Kidney capillary endothelial cell (primary cell): ENCODE data around the gene VAMP3.

Source experiments
- DNase-seq: peaks from one replicate; pipeline ENCODE4 v3.0.0-alpha.2; 2018; ENCODE audit warnings: low spot score

Gene VAMP3, protein sequence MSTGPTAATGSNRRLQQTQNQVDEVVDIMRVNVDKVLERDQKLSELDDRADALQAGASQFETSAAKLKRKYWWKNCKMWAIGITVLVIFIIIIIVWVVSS

DNA sequence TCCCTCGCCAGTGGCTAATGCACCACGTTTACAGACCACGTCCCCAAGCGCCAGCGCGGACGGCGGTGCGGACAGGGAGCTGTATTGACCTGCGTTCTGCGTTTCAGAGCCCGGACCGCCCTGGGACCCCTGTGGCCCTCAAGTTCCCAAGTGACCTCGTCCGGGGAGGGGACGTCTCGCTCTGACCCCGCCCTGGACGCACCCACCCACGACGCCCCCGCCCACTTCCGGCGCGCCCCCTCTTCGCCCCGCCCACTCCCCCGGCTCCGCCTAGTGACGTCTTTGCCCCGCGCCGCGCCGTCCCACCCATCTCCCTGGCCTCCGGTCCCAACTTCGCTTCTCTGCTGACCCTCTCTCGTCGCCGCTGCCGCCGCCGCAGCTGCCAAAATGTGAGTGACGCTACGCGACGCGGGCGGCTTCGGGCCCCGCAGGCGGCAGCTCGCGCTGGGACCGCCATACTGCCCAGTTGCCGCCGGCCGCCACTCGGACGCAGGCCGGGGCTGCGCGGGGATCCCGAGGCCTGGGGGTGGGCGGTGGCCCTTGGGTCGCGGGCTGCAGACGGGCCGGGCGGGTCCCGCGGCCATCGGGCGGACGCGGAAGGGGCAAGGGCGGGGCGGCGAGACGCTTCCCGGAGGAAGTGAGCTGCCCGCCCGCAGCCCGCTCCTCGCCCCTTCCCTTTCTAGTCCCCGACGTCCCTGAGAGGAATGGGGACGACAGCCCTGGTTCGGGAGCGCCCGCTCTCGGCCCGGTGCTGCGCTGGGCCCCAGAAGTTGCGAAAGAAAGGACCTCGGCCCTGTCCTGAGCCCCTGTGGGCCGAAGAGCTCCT is at the start of gene VAMP3:
TSS of gene VAMP3 (plus strand) at position 300 of the 826 bp plus-strand sequence. CDS start at position 388, 88 bp downstream.
- DNase-seq, result peak; percentile 62

DNA sequence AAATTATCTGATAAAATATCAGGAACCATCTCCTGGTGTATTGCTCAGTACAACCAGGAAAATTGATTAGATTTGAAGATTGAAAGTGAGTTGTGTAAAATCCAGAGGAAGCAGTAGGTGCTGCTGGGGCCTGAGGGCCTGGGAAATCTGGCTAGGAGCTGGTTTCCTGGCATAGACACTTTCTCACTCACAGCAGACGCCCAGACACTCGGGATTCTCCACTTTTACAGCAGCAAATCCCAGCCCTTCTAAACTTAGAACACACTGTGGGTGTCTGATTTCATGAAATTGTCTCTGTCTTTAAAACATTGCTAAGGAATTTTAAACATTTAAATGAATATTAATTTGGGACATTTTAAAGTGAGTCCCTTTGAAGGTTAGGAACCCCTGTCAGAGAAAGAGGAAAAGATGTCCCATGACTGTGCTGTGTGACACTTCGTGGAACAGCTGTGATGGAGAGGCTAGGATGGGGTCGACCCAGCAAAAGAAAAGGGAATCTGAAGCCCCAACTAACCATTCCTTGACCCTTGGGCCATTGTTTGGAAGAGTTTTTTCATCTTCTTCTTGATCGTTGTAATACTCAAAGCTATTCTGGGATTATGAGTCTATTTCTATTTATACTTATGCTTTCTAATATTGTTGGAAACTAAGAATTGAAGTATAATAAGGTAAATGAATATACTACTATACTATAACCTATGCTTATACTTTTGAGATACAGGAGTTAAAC is 49.0 kb upstream of the VAMP3 start:
- DNase-seq, result no peak

DNA sequence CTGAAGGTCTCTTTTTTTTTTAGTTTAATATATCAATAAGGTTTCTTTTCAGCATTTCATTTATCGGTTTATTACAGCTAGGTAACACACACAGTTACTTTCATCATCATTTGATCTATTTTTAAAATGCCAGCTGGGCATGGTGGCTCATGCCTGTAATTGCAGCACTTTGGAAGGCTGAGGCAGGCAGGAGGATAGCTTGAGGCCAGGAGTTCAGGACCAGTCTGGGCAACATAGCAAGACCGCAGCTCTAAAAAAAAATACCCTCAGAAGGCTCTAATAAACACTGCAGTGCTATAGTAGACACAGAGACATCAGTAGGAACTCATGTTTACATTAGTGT is 48.5 kb upstream of the VAMP3 start:
- DNase-seq, result no peak

DNA sequence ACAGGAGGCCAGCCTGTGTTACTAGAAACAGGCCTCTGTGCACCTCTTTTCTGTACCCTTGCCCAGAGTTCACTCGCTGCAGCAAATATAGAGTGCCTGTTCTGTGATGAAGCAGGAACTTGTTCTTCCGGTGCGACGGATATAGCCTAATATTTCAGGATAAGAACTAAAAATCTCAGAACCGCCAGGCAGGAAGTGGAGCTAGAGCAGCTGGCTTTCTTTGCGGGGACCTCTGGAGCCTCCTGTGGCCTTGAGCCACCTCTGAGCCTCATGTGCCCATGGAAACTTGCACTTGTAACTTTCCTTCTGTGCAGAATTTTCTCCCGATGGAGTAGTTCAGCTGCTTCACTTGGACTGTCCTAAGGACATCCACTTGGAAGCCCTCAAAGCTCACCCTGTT is 44.5 kb upstream of the VAMP3 start:
- DNase-seq, result peak; percentile 72

DNA sequence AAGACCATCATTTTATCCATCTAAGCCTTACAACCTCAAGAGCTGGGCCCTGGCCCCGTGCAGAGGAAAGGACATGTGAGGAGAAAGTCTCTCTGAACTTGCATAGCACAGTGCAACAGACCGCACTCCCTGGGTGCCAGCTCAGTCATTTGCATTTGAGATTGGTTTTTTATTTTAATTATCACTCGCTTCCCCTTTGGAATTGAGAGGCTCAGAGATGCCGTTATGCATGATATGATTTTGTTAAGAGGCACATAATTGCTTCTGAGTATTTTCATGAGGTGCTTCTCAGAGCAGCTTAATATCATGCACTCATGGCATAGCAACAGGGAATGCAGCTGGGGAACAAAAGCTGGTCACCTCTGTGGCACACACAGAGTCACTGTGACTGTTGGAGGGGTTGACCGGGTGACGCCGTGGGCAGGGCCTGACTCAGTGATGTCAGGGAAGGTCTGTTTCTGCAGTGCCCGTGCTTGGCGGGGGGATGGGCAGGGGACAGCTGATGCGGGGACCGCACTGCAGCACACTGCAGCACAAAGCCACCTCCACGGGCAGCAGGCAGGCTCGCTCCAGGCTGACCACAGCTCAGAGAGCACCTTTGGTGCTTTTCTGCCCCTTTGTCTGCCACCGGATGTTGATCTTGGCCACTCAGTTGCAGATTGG is 43.2 kb upstream of the VAMP3 start:
- no peak for DNase-seq

DNA sequence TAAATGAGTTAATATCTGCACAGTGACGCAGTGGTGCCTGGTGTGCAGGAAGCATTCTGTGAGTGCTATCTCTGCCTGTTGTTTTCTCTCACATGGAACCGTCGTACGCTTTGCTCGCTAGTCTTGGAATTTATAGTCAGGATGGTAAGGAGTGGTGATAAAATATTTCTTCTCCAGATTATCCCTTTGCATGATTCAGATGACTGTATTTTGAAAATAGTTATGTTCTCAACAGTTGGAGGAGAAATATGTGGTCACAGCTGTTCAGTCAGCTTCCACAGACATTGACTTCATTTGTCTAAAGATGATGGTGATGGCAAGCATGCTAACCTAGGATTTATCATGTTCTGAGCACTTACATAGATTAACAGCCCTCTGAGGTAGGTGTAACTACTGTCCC is 41.3 kb upstream of the VAMP3 start:
- DNase-seq, result no peak

DNA sequence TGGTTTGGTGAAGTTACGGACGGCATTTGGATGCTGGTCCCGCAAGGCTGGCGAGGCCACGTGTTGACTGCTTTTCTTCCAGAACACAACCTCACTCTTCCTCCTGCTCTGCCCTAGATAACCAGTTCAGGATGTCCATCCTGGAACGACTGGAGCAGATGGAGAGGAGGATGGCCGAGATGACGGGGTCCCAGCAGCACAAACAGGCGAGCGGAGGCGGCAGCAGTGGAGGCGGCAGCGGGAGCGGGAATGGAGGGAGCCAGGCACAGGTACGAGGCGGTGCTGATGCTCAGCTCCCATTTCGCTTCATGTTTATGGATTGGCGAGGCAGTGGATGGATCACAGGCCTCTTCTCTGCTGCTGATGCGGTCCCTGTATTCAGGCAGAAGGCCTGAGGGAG is 38.8 kb upstream of the VAMP3 start:
- DNase-seq, result no peak

DNA sequence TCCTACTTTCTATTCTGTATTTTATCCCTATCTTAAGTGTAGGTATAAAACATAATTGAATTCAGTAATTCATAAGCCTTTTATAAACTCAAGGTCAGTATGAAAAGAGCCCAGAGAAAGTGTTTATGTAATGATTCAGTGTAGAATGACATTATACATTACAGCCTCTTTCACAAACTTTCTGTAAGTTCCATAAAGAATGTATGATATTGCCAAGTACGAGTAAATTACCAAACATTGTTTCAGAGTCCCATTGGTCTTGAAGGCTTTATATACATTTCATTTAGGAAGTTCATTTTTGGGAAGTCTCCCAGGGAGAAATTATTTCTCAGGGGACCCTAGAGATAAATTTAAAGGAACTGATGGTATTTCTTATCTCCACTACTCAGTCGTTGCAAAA is 37.8 kb upstream of the VAMP3 start:
- no peak for DNase-seq

DNA sequence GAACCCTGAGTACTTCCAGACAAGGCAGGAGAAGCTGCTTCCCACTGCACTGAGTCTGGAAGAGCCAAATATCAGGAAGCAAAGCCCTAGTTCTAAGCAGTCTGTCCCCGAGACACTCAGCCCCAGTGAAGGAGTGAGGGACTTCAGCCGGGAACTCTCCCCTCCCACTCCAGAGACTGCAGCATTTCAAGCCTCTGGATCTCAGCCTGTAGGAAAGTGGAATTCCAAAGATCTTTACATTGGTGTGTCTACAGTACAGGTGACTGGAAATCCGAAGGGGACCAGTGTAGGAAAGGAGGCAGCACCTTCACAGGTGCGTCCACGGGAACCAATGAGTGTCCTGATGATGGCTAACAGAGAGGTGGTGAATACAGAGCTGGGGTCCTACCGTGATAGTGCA is 33.1 kb upstream of the VAMP3 start:
- no peak for DNase-seq

DNA sequence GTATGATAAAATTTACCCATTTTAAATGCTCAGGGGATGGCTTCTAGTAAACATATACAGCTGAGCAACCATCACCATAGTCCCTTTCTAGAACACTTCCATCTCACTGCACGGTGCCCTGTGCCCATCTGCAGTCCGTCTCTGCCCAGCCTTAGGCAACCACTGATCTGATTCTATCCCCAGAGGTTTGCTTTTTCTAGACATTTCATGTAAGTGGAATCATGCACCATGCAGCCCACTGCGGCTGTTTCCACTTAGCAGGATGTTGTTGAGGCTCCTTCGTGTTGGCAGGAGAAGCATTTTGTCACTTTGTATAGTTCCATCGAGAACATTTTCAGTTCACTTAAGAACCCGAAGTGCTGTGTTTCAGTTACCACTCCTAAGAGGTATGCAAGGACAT is 27.8 kb upstream of the VAMP3 start:
- no peak for DNase-seq

DNA sequence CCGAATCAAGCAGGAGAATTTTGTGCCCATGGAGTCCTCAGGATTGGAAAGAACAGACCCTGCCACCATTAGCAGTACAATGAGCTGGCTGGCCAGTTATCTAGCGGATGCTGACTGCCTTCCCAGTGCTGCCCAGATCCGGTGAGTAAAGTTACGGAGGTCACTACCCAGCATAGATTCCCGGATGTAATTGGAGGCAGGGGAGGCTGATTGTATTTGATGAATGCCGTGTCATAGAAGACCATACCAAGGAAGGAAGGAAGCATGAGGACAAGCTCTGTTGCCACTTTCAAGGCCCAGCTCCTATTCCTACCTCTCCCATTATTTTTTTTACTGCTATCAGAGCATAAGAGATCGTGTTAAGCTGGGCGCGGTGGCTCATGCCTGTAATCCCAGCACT is 26.2 kb upstream of the VAMP3 start:
- peak; percentile 86 for DNase-seq

DNA sequence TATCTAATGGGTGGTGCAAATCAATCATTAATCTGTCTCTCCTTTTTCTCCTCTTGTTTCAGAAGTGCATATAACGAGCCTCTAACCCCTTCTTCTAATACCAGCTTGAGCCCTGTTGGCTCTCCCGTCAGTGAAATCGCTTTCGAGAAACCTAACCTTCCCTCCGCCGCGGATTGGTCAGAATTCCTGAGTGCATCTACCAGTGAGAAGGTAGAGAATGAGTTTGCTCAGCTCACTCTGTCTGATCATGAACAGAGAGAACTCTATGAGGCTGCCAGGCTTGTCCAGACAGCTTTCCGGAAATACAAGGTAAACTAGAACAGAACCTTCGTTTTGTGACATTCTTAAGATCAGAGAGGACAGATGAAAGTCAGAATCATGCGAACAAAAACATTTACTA is 25.3 kb upstream of the VAMP3 start:
- DNase-seq, result no peak

DNA sequence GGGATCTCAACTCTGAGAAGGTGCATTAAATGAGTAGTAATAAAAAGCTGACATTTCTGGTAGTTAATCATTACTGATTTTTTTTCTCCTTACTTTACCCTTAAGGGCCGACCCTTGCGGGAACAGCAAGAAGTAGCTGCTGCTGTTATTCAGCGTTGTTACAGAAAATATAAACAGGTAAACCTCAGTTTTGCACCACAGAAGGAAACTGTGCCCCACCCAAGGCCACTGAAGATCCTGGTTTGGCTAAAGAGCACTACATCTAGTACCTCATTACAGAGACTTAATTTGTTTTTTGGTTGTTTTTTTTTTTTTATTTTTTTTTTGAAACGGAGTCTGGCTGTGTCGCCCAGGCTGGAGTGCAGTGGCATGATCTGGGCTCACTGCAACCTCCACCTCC is 23.5 kb upstream of the VAMP3 start:
- no peak for DNase-seq

DNA sequence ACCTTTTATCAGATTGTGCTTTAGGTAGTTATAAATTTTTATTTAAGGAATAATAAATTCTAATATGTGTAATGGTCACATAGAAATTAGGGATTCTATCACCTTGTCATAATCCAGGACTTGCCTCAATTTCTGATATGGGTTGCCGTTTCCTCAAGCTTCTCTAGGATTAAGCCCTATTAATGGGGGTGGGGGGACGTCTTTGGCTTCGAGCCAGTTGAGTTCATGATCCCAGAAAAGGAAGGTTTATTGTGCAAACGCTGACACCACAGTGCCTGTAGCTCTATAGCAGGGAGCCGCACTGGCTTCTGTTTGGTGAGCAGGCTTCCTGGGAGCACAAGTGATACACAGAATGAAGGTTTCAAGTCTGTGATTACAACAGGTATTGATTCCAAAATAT is 22.0 kb upstream of the VAMP3 start:
- DNase-seq, result no peak

DNA sequence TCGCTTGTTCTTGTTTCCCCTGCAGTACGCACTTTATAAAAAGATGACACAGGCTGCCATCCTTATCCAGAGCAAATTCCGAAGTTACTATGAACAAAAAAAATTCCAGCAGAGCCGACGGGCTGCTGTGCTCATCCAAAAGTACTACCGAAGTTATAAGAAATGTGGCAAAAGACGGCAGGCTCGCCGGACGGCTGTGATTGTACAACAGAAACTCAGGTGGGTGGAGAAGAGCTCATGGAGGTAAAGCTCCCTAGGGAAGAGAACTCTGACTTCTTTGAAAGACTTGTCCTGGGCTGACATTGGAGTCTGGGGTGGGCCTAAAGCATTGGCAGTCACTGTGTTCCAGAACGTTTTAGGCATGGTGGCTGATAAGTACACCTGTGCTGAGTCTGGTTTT is 19.9 kb upstream of the VAMP3 start:
- no peak for DNase-seq

DNA sequence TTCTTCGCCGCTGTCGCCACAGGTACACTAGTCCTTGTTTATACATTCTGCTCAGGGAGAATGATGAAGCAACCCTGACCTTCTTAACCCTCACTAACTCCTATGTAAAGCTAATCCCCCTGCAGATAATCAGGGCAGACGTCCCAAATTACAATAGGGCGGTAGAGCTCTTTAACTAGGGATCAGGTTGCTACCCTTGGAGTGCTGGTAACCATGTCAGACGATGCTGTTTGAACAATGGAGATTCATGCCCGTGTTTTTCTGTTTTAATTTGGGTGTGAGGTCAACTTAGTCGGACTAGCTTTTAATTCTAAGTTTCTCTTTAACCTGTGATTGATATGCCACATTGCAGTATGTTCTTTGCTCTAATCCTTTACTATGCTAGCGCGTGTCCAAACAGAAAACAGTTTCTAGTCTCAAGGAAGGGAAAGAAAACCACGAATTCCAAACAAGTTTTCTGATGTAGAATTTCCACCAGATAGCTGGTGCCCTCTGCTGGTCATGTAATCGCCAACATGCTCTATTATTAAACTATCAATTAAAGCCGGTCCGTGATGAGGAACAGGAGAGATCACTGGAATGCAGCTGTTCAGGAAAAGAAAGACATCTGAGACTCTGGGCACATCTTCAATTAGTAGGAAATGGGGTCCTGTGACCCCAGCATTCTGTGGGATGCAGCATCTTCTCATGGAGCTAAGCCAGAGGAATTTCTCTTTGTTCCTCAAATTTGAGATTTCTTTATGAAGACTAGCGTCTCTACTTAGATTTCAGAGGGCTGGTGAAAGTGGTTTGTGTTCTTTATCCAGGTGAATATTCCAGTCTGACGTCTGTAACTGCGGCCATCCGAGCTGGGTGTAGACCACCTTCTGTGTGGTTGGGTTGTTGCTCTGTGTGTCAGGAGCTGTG is 18.3 kb upstream of the VAMP3 start:
- peak; percentile 55 for DNase-seq

DNA sequence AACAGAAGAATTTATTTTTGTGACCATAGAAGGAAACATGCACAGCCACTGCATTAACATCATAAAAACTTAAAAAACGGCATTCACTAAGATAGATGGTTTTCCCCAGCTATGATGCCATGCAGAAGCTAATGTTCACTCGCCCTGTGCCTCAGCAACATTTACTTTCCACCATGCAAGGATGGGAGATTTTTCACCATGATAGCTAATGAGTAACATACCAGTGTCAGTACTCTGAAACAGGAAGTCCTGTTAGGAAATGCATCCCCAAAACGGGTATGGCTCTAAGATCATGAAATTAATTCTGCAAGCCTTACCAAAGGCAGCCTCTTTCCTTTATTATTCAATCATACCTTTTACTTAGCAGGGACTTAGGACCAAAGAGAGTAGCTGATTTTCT is 17.5 kb upstream of the VAMP3 start:
- DNase-seq, result no peak

DNA sequence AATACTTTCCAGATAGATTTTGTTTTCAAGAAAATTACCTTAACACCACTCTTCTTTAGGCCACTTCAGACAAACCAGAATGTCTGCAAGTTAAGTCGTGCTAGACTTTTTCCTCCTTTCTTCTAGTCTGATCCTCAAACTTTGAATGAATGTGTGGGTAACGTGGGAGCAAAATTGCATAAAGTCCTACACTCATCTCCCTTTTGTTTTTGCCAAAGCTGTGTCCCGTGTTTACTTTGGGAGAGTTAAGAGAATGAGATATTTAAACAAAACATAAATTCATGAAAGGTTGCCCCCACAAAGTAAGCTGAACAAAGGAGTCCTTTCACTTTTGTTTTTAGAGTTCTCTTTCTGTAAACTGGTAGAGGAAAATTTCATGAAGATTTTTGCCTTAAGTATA is 16.9 kb upstream of the VAMP3 start:
- DNase-seq, result no peak

DNA sequence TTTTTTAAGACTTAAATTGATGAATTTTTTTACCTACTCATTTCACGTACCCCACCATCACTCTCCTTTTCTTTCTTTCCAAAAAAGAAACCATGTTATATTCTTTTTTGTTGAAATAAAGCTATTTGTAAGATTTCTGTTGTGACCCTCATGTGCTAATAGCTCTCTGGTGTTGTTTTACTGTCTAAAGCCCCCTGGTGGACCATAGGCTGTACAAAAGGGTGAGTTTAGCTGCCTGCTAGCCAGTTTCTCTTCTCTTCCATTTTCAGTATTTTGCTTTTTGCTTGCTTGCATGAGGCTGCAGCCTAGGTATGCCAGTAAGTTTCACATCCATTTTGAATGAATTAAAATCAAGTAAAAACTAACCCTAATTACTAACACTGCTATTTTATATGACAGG is 15.6 kb upstream of the VAMP3 start:
- DNase-seq, result no peak

DNA sequence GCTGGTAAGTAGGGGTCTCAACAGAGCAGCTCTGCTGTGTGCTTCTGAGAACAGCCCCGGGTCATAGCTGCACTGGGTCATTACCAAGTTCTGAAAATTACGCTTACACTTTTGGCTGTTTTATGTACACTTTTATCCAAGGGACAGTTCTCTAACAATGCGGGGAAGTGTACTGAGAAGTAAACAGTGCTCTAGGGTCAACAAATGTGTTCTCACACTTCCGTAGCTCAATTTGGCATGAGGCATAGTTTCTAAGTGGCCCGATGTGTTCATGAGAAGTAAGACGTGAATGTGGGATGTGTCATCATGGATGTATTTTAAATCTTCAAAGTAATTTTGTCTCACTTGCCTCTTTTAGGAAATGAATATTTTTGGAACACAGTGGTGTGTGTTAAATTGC is 10.9 kb upstream of the VAMP3 start:
- DNase-seq, result no peak

DNA sequence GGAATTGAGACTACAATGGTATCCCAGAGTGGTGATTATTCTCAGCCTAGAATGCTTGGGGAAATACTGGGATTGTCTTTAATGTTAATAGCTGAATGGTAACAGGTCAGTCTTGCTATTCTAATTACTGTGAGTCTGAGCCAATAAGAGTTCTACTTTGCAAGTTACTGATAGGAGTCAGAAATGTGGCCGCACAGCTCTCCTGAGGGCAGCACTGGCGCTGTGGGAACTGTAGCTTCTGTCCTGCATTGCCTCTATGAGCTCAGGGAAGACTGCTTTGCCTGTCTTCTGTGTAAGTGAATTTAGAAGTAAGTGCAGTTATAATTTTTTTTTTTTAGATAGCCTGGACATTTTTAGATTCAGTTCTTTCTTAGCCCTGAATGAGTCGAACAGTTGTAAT is 10.0 kb upstream of the VAMP3 start:
- DNase-seq, result no peak

DNA sequence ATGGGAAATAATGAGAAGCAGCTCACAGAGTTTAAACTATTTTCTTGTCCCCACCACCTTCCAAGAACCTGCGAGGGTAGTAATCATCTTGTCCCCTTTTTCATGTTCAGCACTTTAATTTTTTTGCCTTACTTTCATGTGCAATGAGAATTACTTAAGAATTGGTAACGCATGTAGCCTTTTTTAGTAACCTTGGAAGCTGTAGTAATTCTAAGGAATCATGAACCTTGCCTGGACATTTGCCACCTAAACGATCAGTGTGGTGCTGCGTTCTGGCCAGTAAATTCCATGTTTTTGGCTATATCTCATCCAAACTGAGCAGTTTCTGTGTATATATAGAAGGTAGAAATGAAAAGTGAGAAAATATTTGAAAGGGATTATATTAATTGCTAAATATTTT is 3.9 kb upstream of the VAMP3 start:
- no peak for DNase-seq
